Smooth muscle cell (in vitro differentiated cells): ENCODE data around the gene MAGEE1. TPM values are rescaled to one million over a fixed set of nuclear protein-coding genes. Genes with fewer than 3 reads are reported as not detected.

Source experiments
- DNase-seq: peaks from one replicate; lab custom pipeline; 2025; ENCODE audit not compliant: unreplicated experiment; lab: John Stamatoyannopoulos, UW
- H2AFZ ChIP-seq: fragments of 200-600 bp; sonication (generic); 2 replicates; pipeline ENCODE4 v1.6.0; 2016; ENCODE audit warnings: antibody characterized with exemption, low read depth, mild to moderate bottlenecking
- H3F3A ChIP-seq: fragments of 200-600 bp; sonication (generic); 2 replicates; pipeline ENCODE4 v1.6.0; 2017; ENCODE audit warnings: antibody characterized with exemption, low read depth
- H3K27ac ChIP-seq: fragments of 200-600 bp; sonication (generic); 2 replicates; pipeline ENCODE4 v1.5.1; 2016; ENCODE audit warnings: low read depth, mild to moderate bottlenecking
- H3K27me3 ChIP-seq: fragments of 200-600 bp; sonication (generic); 2 replicates; pipeline ENCODE4 v1.6.1; 2016; ENCODE audit warnings: low read depth, mild to moderate bottlenecking
- H3K36me3 ChIP-seq: fragments of 200-600 bp; sonication (generic); 2 replicates; pipeline ENCODE4 v1.5.1; 2016; ENCODE audit warnings: low read depth
- H3K4me1 ChIP-seq: fragments of 200-600 bp; sonication (generic); 2 replicates; pipeline ENCODE4 v1.5.1; 2016; ENCODE audit warnings: low read depth
- H3K4me2 ChIP-seq: fragments of 200-600 bp; sonication (generic); 2 replicates; pipeline ENCODE4 v1.6.0; 2016; ENCODE audit warnings: mild to moderate bottlenecking
- H3K4me3 ChIP-seq: fragments of 200-600 bp; sonication (generic); 2 replicates; pipeline ENCODE4 v1.5.1; 2016; ENCODE audit warnings: mild to moderate bottlenecking
- H3K79me2 ChIP-seq: fragments of 200-600 bp; sonication (generic); 2 replicates; pipeline ENCODE4 v1.6.0; 2016; ENCODE audit warnings: low read depth, mild to moderate bottlenecking
- H3K9ac ChIP-seq: fragments of 200-600 bp; sonication (generic); 2 replicates; pipeline ENCODE4 v1.6.0; 2016; ENCODE audit warnings: low read depth
- H3K9me3 ChIP-seq: fragments of 200-600 bp; sonication (generic); replicated peaks from 2 replicates; pipeline ENCODE4 v1.5.1; 2016; ENCODE audit warnings: low read depth
- H4K20me1 ChIP-seq: fragments of 200-600 bp; sonication (generic); 2 replicates; pipeline ENCODE4 v1.6.0; 2016; ENCODE audit warnings: low read depth
- CTCF ChIP-seq: fragments of 200-600 bp; sonication (generic); IDR thresholded peaks from 2 replicates; pipeline ENCODE4 v1.5.1; 2017; ENCODE audit warnings: borderline replicate concordance, mild to moderate bottlenecking, antibody characterized with exemption; ENCODE audit not compliant: insufficient read depth, poor library complexity, severe bottlenecking
- WGBS: methylation state at CpG from one replicate; pipeline ENCODE4 v1.1.7; 2016; ENCODE audit warnings: low lambda C conversion rate; 5-methylcytosine and 5-hydroxymethylcytosine counted together
- polyA plus RNA-seq: library from polyadenylated mRNA; unstranded; fragments of >200 nt; fragmentation: Nextera tagmentation; extraction: Ambion mirVana; gene quantifications from 2 replicates; pipeline ENCODE4 v1.2.1, GENCODE V29; 2016
- total RNA-seq: library from RNA; depleted of rRNA; stranded (reverse); fragments of >200 nt; gene quantifications from 2 replicates; pipeline ENCODE4 v1.2.3, GENCODE V29; 2014

MAGEE1 gene
- total and polyA plus RNA-seq, 2 experiments from 2014 or later = 0.15 to 0.81 TPM

- TF ChIP-seq CTCF = no peak
- Histone ChIP-seq H3F3A (no peaks in the 10 kb centered on the region), H3K4me3 (no peak overlapping the region), H3K36me3 (no peaks in the 10 kb centered on the region), H4K20me1 (no peaks in the 10 kb centered on the region), H3K9ac (no peak overlapping the region), H3K79me2 (no peaks in the 10 kb centered on the region), H3K27me3 (no peaks in the 10 kb centered on the region), H2AFZ (no peak overlapping the region), H3K4me1 (no peaks in the 10 kb centered on the region), H3K9me3 (no peaks in the 10 kb centered on the region), H3K27ac (no peak overlapping the region), H3K4me2 (no peak overlapping the region)
- no peak for DNase-seq
These were observed 11.7 kb downstream of the MAGEE1 start for GRCh38 chrX:76439188-76439587.

- Histone ChIP-seq H3K27ac (no peak overlapping the region), H3K4me3 (no peak overlapping the region), H3K4me1 (no peaks in the 10 kb centered on the region), H4K20me1 (no peaks in the 10 kb centered on the region), H3K79me2 (no peaks in the 10 kb centered on the region), H3K9ac (no peak overlapping the region), H3K36me3 (no peaks in the 10 kb centered on the region), H3K4me2 (no peak overlapping the region), H3F3A (no peaks in the 10 kb centered on the region), H3K9me3 (no peaks in the 10 kb centered on the region), H3K27me3 (no peaks in the 10 kb centered on the region), H2AFZ (no peak overlapping the region)
- WGBS = 59% methylated on average over 2 of the region's 2 CpGs
- DNase-seq = no peak
- no peak for TF ChIP-seq CTCF
These were observed 26.4 kb downstream of the MAGEE1 start for GRCh38 chrX:76453737-76454406.

GRCh38 chrX:76454456-76454927 lies 27.0 kb downstream of the MAGEE1 start:
- H3K27ac ChIP-seq = no peak overlapping the region
- no peaks in the 10 kb centered on the region for H4K20me1 ChIP-seq
- H3F3A ChIP-seq = no peaks in the 10 kb centered on the region
- peak; percentile 41 for TF ChIP-seq CTCF
- WGBS = 36% methylated on average over 3 of the region's 3 CpGs
- no peaks in the 10 kb centered on the region for H3K79me2 ChIP-seq
- H3K4me3 ChIP-seq = no peak overlapping the region
- no peaks in the 10 kb centered on the region for H3K36me3 ChIP-seq
- H2AFZ ChIP-seq = no peak overlapping the region
- no peak overlapping the region for H3K9ac ChIP-seq
- no peaks in the 10 kb centered on the region for H3K4me1 ChIP-seq
- no peaks in the 10 kb centered on the region for H3K27me3 ChIP-seq
- H3K9me3 ChIP-seq = no peaks in the 10 kb centered on the region
- no peak for DNase-seq
- H3K4me2 ChIP-seq = no peak overlapping the region

GRCh38 chrX:76477353-76477752 lies 49.8 kb downstream of the MAGEE1 start:
- Histone ChIP-seq H3K4me3 (no peak overlapping the region), H3K79me2 (no peaks in the 10 kb centered on the region), H3K27ac (no peak overlapping the region), H3F3A (no peaks in the 10 kb centered on the region), H3K4me2 (no peak overlapping the region), H3K4me1 (no peaks in the 10 kb centered on the region), H3K9ac (no peak overlapping the region), H4K20me1 (no peaks in the 10 kb centered on the region), H3K9me3 (no peaks in the 10 kb centered on the region), H3K27me3 (no peaks in the 10 kb centered on the region), H2AFZ (no peak overlapping the region), H3K36me3 (no peaks in the 10 kb centered on the region)
- no peak for DNase-seq
- WGBS = 71% methylated on average over 2 of the region's 2 CpGs
- no peak for TF ChIP-seq CTCF
